ENCODE measurements around the gene VANGL1.

The VANGL1 gene

DNA sequence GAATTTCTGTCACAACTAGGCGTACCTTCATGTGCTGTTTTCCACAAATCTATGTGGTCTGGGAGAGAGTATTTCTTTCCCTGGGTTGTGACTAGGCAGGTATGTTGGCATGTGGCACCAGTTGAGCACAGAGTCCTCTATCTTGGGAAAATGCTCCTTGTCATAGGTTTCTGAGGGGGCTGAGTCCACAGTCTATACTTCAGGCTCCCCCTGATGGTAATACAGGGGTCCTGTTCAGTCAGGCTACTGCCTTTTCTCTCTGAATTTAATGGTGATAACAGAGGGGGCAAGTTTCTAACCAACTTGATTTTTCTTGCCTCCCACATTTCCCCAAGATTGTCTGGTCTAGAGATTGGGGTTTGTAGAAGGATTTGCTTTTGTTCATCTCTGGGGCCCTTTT lies 35.8 kb downstream of the VANGL1 start:
- DNase-seq: no peak
- no peaks in the 10 kb centered on the region for H3K27me3 ChIP-seq (replicated peaks)
- H3K27ac ChIP-seq: no peak overlapping the region
- TF ChIP-seq, protein P1, sequence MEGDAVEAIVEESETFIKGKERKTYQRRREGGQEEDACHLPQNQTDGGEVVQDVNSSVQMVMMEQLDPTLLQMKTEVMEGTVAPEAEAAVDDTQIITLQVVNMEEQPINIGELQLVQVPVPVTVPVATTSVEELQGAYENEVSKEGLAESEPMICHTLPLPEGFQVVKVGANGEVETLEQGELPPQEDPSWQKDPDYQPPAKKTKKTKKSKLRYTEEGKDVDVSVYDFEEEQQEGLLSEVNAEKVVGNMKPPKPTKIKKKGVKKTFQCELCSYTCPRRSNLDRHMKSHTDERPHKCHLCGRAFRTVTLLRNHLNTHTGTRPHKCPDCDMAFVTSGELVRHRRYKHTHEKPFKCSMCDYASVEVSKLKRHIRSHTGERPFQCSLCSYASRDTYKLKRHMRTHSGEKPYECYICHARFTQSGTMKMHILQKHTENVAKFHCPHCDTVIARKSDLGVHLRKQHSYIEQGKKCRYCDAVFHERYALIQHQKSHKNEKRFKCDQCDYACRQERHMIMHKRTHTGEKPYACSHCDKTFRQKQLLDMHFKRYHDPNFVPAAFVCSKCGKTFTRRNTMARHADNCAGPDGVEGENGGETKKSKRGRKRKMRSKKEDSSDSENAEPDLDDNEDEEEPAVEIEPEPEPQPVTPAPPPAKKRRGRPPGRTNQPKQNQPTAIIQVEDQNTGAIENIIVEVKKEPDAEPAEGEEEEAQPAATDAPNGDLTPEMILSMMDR (IDR thresholded peaks at IDR 0.05; ENCODE audit: low read depth, low read length, missing control alignments): peak; percentile 54
- in situ Hi-C loops (cut with HindIII; ENCODE audit: low pct_ligation_motif_present, low sequenced_read_pairs): no loop called here
- no peaks in the 10 kb centered on the region for H3K36me3 ChIP-seq (replicated peaks)
- no peak overlapping the region for H3K4me3 ChIP-seq (ENCODE audit: low read depth, low read length)

DNA sequence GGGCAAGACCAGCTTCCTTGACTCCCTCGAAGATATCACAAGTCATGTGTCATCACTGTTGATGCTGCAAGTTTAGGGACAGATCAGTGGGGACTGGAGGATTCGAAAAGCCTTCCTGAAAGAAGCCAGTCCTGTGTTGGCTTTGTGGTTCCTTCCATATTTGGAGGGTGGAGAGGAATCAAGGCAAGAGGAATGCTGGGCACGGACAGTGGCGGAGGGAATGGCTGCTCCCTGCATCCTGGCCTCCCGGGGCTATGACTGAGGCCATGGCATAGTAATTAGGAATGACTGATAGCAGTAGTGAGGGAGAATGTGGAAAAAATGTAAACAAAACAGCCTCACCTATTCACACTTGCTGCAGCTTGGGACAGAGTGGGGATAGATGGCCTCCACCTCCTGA lies 36.4 kb downstream of the VANGL1 start:
- in situ Hi-C loops (cut with HindIII; ENCODE audit: low pct_ligation_motif_present, low sequenced_read_pairs): no loop called here
- TF ChIP-seq, protein P1 (IDR thresholded peaks at IDR 0.05; ENCODE audit: low read depth, low read length, missing control alignments): no peak
- Histone ChIP-seq H3K27ac (no peak overlapping the region), H3K4me3 (ENCODE audit: low read depth, low read length) (no peak overlapping the region), H3K27me3 (replicated peaks) (no peaks in the 10 kb centered on the region), H3K36me3 (replicated peaks) (no peaks in the 10 kb centered on the region)
- no peak for DNase-seq

DNA sequence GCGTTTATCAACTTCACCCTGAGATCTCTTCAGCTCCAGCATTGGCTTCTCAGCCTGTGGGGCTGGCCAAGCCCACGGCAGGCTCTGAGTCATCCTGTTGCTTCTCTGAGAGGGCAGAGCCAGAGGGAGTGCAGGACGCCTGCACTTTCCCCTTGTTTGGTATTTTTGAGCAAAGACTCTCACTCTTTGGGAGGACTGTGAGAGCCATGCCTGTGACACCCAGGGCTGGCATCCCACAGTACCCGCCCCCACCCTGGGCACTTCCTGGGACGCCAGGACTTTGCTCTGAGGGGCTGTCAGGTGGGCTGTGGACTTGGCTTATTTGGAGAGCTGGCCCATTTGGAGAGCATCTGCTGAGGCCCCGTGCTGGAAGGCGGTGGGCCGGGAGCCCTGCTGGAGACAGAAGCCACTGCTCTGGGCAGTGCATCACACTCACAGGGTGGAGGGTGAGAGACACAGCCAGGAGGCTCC lies 37.4 kb downstream of the VANGL1 start:
- Histone ChIP-seq H3K27ac (no peak overlapping the region), H3K4me3 (ENCODE audit: low read depth, low read length) (no peak overlapping the region), H3K27me3 (replicated peaks) (no peaks in the 10 kb centered on the region), H3K36me3 (replicated peaks) (peaks cover 3% of the 10 kb centered on the region)
- in situ Hi-C loops (cut with HindIII; ENCODE audit: low pct_ligation_motif_present, low sequenced_read_pairs): no loop called here
- peak; percentile 45 for DNase-seq
- TF ChIP-seq, protein P1 (IDR thresholded peaks at IDR 0.05; ENCODE audit: low read depth, low read length, missing control alignments): no peak

DNA sequence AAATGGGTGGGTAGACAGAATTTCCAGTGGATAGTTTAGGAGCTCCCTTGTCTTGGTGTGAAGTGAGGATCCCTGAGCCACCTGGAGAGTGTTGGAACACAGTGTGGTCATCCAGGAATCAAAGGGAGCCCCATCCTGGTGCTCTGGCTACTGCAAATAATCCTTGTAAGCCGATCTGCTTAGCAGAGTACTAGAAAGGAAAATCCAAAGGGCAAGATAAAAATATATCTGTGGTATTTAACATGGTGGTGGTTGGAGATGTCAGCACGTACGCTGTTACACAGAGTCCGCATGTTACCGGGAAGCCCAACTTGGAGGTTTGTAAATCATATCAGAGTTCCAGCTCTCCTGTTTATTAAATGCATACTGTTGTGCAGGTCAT lies 39.0 kb downstream of the VANGL1 start:
- DNase-seq: no peak
- H3K27ac ChIP-seq: no peak overlapping the region
- in situ Hi-C loops (cut with HindIII; ENCODE audit: low pct_ligation_motif_present, low sequenced_read_pairs): no loop called here
- TF ChIP-seq, protein P1 (IDR thresholded peaks at IDR 0.05; ENCODE audit: low read depth, low read length, missing control alignments): no peak
- peaks cover 16% of the 10 kb centered on the region for H3K36me3 ChIP-seq (replicated peaks)
- H3K27me3 ChIP-seq (replicated peaks): no peaks in the 10 kb centered on the region
- H3K4me3 ChIP-seq (ENCODE audit: low read depth, low read length): no peak overlapping the region

DNA sequence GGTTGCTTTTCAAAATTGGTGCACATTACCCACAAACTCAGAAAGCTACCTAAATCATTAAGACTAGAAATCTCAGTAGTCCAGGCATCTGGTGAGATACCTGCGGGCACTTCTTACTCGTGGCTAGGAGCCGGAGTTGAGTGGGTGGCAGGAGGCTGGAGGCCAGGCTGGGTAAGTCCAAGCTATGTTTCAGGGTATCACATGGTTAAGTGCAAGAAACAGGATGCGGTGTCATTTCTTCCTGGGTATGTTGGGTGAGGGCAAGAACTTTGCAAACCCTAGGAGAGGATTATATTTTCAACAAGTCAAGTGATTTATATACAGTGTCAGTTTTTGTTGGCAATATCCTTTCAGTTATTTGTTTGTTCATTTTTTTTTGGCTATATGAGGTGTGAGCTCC lies 41.0 kb downstream of the VANGL1 start:
- in situ Hi-C loops (cut with HindIII; ENCODE audit: low pct_ligation_motif_present, low sequenced_read_pairs): no loop called here

More for the DNA sequence above, 41.0 kb downstream of the VANGL1 start:
- TF ChIP-seq, protein P1 (IDR thresholded peaks at IDR 0.05; ENCODE audit: low read depth, low read length, missing control alignments): no peak
- Histone ChIP-seq H3K27ac (no peak overlapping the region), H3K4me3 (ENCODE audit: low read depth, low read length) (no peak overlapping the region), H3K36me3 (replicated peaks) (peaks cover 17% of the 10 kb centered on the region), H3K27me3 (replicated peaks) (no peaks in the 10 kb centered on the region)
- DNase-seq: no peak

All from brain microvascular endothelial cell (primary cell).